Activated gamma-delta T cell (primary cell): ENCODE data around the gene NIPA2.

ENCODE experiments used
- DNase-seq: peaks from one replicate; lab custom pipeline; 2025; lab: John Stamatoyannopoulos, UW

Gene NIPA2

GRCh38 chr15:22902981-22903380, 64.5 kb downstream of the NIPA2 start:
- no peak for DNase-seq

- no peak for DNase-seq
Measured at GRCh38 chr15:22903427-22903826, 65.0 kb downstream of the NIPA2 start.

- no peak for DNase-seq
Measured at GRCh38 chr15:22903961-22904534, 65.6 kb downstream of the NIPA2 start.

GRCh38 chr15:22904736-22905135, 66.3 kb downstream of the NIPA2 start:
- no peak for DNase-seq

- DNase-seq = no peak
Measured at GRCh38 chr15:22907161-22907950, 68.9 kb downstream of the NIPA2 start.

GRCh38 chr15:22908830-22909229, 70.4 kb downstream of the NIPA2 start:
- no peak for DNase-seq

GRCh38 chr15:22911306-22911705, 72.8 kb downstream of the NIPA2 start:
- no peak for DNase-seq

GRCh38 chr15:22912256-22912655, 73.8 kb downstream of the NIPA2 start:
- DNase-seq = no peak

- no peak for DNase-seq
Measured at GRCh38 chr15:22913646-22914380, 75.3 kb downstream of the NIPA2 start.

- no peak for DNase-seq
Measured at GRCh38 chr15:22915866-22916515, 77.5 kb downstream of the NIPA2 start.

- no peak for DNase-seq
Measured at GRCh38 chr15:22916606-22917350, 78.3 kb downstream of the NIPA2 start.

- no peak for DNase-seq
Measured at GRCh38 chr15:22917556-22917955, 79.1 kb downstream of the NIPA2 start.
